ENCODE results near the gene DHRS7C. TPM values are rescaled to one million over a fixed set of nuclear protein-coding genes. Genes with fewer than 3 reads are reported as not detected.

The DHRS7C gene
- total and polyA plus RNA-seq, 12 donors: not detected

GRCh38 chr17:9767432-9767991 is 23.9 kb downstream of the DHRS7C start:
- WGBS, 4 donors: 53 to 81% (median 69%) methylated on average over 4 to 7 of the region's 7 CpGs
- DNase-seq: no peak
- Histone ChIP-seq H3K9me3 (replicated peaks in 1 of 3) (no peaks in the 10 kb centered on the region), H3K4me1 (replicated peaks in 1 of 2) (no peaks in the 10 kb centered on the region), H3K27me3 (peaks cover 7% of the 10 kb centered on the region), H3K27ac (no peak overlapping the region), H3K4me3 (no peak overlapping the region), H3K36me3 (replicated peaks in 1 of 2) (no peaks in the 10 kb centered on the region)
- intact Hi-C loops (cut with DNase I): no loop called here
- TF ChIP-seq, protein P1, sequence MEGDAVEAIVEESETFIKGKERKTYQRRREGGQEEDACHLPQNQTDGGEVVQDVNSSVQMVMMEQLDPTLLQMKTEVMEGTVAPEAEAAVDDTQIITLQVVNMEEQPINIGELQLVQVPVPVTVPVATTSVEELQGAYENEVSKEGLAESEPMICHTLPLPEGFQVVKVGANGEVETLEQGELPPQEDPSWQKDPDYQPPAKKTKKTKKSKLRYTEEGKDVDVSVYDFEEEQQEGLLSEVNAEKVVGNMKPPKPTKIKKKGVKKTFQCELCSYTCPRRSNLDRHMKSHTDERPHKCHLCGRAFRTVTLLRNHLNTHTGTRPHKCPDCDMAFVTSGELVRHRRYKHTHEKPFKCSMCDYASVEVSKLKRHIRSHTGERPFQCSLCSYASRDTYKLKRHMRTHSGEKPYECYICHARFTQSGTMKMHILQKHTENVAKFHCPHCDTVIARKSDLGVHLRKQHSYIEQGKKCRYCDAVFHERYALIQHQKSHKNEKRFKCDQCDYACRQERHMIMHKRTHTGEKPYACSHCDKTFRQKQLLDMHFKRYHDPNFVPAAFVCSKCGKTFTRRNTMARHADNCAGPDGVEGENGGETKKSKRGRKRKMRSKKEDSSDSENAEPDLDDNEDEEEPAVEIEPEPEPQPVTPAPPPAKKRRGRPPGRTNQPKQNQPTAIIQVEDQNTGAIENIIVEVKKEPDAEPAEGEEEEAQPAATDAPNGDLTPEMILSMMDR (IDR thresholded peaks at IDR 0.05): no peak
- TF ChIP-seq POLR2A (IDR thresholded peaks at IDR 0.05): no peak

GRCh38 chr17:9766970-9767369 is 24.4 kb downstream of the DHRS7C start:
- TF ChIP-seq, protein P1 (IDR thresholded peaks at IDR 0.05): no peak
- Histone ChIP-seq H3K27me3 (peaks cover 7% of the 10 kb centered on the region), H3K9me3 (replicated peaks in 1 of 3) (no peaks in the 10 kb centered on the region), H3K27ac (no peak overlapping the region), H3K4me3 (no peak overlapping the region), H3K4me1 (replicated peaks in 1 of 2) (no peaks in the 10 kb centered on the region), H3K36me3 (replicated peaks in 1 of 2) (no peaks in the 10 kb centered on the region)
- WGBS, 4 donors: 58 to 70% (median 63%) methylated on average over 5 of the region's 5 CpGs
- no peak for DNase-seq
- intact Hi-C loops (cut with DNase I): no loop called here

DNA sequence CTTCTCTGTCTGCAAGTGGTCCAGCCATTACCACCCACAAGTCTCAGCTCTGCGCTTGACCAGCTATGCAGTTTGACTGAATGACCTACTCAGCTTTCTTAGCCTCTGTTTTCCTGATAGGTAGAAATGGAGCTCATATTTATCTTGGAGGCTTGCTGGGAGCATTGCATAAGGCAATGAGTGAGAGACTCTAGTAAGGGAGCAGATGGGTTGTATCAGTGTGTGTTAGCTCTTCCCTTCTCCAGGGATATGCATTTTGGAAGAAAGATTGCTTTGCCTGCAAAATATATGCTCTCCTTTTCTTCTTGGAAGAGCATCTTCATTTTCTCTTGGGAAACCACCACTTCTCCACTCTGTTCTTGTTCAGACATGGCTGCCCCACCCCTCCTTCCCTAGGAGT is 26.1 kb downstream of the DHRS7C start:
- no peak overlapping the region for H3K27ac ChIP-seq
- TF ChIP-seq, protein P1 (IDR thresholded peaks at IDR 0.05): no peak
- TF ChIP-seq POLR2A (IDR thresholded peaks at IDR 0.05): no peak
- peaks cover 7% of the 10 kb centered on the region for H3K27me3 ChIP-seq
- no peak for DNase-seq
- no peaks in the 10 kb centered on the region for H3K36me3 ChIP-seq (replicated peaks in 1 of 2)
- no peaks in the 10 kb centered on the region for H3K4me1 ChIP-seq (replicated peaks in 1 of 2)
- H3K4me3 ChIP-seq: no peak overlapping the region
- intact Hi-C loops (cut with DNase I): no loop called here
- WGBS, 4 donors: 80 to 91% (median 83%) methylated on average over 1 of the region's 1 CpG
- H3K9me3 ChIP-seq (replicated peaks in 1 of 3): no peaks in the 10 kb centered on the region

- intact Hi-C loops (cut with DNase I): no loop called here
- TF ChIP-seq, protein P1 (IDR thresholded peaks at IDR 0.05): no peak
- TF ChIP-seq POLR2A (IDR thresholded peaks at IDR 0.05): no peak
- WGBS, 4 donors: 33 to 50% (median 36%) methylated on average over 4 of the region's 4 CpGs
These were observed 27.7 kb downstream of the DHRS7C start for GRCh38 chr17:9763643-9764042.

More at GRCh38 chr17:9763643-9764042, 27.7 kb downstream of the DHRS7C start:
- H3K27ac ChIP-seq: no peak overlapping the region
- DNase-seq: no peak
- no peaks in the 10 kb centered on the region for H3K9me3 ChIP-seq (replicated peaks in 1 of 3)
- peaks cover 7% of the 10 kb centered on the region for H3K27me3 ChIP-seq
- no peaks in the 10 kb centered on the region for H3K4me1 ChIP-seq (replicated peaks in 1 of 2)
- H3K36me3 ChIP-seq (replicated peaks in 1 of 2): no peaks in the 10 kb centered on the region
- H3K4me3 ChIP-seq: no peak overlapping the region

All from adrenal gland (tissue), 12 donors.